ENCODE measurements around the gene SETD1A.

The SETD1A gene

DNA sequence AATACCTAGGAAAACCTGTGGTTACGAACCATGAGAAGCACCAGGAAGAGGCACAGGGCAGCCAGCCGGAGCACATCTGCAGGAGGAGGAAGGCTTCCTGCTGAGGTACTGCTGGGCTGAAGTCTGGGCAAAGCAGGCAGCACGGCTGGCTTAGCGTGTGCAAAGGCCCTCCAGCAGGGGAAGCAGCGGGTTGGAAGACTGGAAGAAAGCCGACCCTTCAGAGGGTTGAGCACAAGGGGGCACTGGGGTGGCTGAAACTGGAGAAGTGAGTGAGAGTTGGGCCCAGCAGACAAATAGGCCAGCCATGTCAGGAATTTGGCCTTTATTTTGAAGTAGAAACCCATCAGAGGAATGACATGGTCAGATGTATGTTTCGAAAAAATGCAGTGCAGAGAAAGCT, 15.3 kb downstream of the SETD1A start:
- no peak for DNase-seq (ENCODE audit: low read depth in 1 of 2, low spot score in 1 of 2)
- no peak overlapping the region for H3K4me3 ChIP-seq (replicated peaks; ENCODE audit: insufficient read depth, low read length)
- no peak for TF ChIP-seq POLR2AphosphoS5 (IDR thresholded peaks at IDR 0.05; ENCODE audit: low read depth)
- TF ChIP-seq, protein P1, sequence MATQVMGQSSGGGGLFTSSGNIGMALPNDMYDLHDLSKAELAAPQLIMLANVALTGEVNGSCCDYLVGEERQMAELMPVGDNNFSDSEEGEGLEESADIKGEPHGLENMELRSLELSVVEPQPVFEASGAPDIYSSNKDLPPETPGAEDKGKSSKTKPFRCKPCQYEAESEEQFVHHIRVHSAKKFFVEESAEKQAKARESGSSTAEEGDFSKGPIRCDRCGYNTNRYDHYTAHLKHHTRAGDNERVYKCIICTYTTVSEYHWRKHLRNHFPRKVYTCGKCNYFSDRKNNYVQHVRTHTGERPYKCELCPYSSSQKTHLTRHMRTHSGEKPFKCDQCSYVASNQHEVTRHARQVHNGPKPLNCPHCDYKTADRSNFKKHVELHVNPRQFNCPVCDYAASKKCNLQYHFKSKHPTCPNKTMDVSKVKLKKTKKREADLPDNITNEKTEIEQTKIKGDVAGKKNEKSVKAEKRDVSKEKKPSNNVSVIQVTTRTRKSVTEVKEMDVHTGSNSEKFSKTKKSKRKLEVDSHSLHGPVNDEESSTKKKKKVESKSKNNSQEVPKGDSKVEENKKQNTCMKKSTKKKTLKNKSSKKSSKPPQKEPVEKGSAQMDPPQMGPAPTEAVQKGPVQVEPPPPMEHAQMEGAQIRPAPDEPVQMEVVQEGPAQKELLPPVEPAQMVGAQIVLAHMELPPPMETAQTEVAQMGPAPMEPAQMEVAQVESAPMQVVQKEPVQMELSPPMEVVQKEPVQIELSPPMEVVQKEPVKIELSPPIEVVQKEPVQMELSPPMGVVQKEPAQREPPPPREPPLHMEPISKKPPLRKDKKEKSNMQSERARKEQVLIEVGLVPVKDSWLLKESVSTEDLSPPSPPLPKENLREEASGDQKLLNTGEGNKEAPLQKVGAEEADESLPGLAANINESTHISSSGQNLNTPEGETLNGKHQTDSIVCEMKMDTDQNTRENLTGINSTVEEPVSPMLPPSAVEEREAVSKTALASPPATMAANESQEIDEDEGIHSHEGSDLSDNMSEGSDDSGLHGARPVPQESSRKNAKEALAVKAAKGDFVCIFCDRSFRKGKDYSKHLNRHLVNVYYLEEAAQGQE (IDR thresholded peaks at IDR 0.05; ENCODE audit: insufficient replicate concordance, low read depth), result no peak
- TF ChIP-seq, protein P2, sequence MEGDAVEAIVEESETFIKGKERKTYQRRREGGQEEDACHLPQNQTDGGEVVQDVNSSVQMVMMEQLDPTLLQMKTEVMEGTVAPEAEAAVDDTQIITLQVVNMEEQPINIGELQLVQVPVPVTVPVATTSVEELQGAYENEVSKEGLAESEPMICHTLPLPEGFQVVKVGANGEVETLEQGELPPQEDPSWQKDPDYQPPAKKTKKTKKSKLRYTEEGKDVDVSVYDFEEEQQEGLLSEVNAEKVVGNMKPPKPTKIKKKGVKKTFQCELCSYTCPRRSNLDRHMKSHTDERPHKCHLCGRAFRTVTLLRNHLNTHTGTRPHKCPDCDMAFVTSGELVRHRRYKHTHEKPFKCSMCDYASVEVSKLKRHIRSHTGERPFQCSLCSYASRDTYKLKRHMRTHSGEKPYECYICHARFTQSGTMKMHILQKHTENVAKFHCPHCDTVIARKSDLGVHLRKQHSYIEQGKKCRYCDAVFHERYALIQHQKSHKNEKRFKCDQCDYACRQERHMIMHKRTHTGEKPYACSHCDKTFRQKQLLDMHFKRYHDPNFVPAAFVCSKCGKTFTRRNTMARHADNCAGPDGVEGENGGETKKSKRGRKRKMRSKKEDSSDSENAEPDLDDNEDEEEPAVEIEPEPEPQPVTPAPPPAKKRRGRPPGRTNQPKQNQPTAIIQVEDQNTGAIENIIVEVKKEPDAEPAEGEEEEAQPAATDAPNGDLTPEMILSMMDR (IDR thresholded peaks at IDR 0.05; ENCODE audit: insufficient read depth, low read length), result no peak
- no peak for TF ChIP-seq SPI1 (IDR thresholded peaks at IDR 0.05; ENCODE audit: borderline replicate concordance, low read depth)
- no peak for TF ChIP-seq GABPA (IDR thresholded peaks at IDR 0.05; ENCODE audit: low read depth)
- no peak overlapping the region for H3K27ac ChIP-seq (replicated peaks)
- no peaks in the 10 kb centered on the region for H3K27me3 ChIP-seq (ENCODE audit: insufficient read depth, poor library complexity, severe bottlenecking)

DNA sequence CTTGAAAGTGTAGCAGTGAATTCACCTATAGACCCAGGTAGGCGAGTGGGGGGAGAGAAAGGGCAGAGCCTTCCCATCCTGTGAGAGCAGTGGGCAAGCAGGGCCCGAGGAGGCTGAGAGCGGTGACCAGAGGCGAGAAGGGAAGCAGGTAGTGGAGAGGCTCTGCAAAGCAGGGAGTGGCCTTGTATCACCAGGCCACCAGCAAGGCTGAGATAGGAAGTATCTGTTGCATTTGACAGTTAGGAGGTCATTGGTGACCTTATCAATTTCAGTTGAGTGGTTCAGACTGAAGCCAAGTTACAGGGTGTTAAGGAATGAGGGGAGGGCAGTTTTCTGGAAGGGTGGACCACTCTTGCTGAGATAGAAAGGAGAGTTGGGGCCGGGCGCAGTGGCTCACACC, 16.8 kb downstream of the SETD1A start:
- H3K27ac ChIP-seq (replicated peaks), result no peak overlapping the region
- H3K4me3 ChIP-seq (replicated peaks; ENCODE audit: insufficient read depth, low read length), result no peak overlapping the region
- no peaks in the 10 kb centered on the region for H3K27me3 ChIP-seq (ENCODE audit: insufficient read depth, poor library complexity, severe bottlenecking)
- no peak for TF ChIP-seq SPI1 (IDR thresholded peaks at IDR 0.05; ENCODE audit: borderline replicate concordance, low read depth)
- 0 out of 2 replicates have a peak, but pooled peaks have one; percentile 17 for TF ChIP-seq POLR2AphosphoS5 (IDR thresholded peaks at IDR 0.05; ENCODE audit: low read depth)
- DNase-seq (ENCODE audit: low read depth in 1 of 2, low spot score in 1 of 2), result no peak

DNA sequence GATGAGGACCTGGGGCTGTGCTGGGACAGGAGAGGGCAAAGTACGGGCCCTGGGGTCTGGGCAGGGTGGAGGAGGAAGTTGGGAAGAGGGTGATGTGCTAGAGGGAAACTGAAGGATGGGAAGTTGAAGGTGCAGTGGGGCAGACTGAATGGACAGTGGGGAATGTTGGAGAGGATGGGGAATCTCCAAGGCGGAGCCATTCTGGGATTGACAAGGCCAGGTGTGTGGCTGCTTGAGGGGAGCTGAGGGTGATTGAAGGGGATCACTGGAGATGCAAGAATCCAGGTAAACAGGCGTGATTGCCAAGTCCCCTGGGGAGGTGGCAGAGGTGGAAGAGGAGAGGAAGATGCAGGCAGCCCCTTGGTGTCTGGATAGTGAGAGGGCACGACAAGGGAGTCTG, 18.9 kb downstream of the SETD1A start:
- Histone ChIP-seq H3K4me3 (replicated peaks; ENCODE audit: insufficient read depth, low read length) (no peak overlapping the region), H3K27ac (replicated peaks) (no peak overlapping the region), H3K27me3 (ENCODE audit: insufficient read depth, poor library complexity, severe bottlenecking) (no peaks in the 10 kb centered on the region)
- TF ChIP-seq, protein P2 (IDR thresholded peaks at IDR 0.05; ENCODE audit: insufficient read depth, low read length), result no peak
- no peak for TF ChIP-seq POLR2AphosphoS5 (IDR thresholded peaks at IDR 0.05; ENCODE audit: low read depth)
- no peak for TF ChIP-seq GABPA (IDR thresholded peaks at IDR 0.05; ENCODE audit: low read depth)
- TF ChIP-seq, protein P1 (IDR thresholded peaks at IDR 0.05; ENCODE audit: insufficient replicate concordance, low read depth), result no peak
- no peak for TF ChIP-seq SPI1 (IDR thresholded peaks at IDR 0.05; ENCODE audit: borderline replicate concordance, low read depth)
- DNase-seq (ENCODE audit: low read depth in 1 of 2, low spot score in 1 of 2), result no peak

DNA sequence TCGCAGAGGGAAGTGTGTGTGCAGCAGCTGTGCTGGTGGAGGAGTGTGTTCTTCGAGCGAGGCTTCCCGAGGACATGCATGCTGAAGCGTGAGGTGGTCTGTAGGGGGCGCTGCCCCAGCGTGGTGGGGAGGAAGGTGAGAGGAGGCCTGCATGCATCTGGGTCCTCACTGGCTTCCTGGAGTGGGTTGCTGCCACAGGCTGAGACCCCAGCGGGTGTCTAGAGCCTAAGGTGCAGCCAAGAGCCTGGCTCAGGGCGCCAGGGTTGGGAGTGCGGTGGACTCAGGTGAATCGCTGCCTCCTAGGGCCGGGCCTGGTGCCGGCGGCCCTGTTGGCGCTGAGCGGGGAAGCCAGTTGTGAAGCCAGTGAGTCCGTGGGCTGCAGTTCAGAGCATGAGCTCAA, 19.9 kb downstream of the SETD1A start:
- Histone ChIP-seq H3K27ac (replicated peaks) (no peak overlapping the region), H3K27me3 (ENCODE audit: insufficient read depth, poor library complexity, severe bottlenecking) (no peaks in the 10 kb centered on the region), H3K4me3 (replicated peaks; ENCODE audit: insufficient read depth, low read length) (no peak overlapping the region)
- no peak for DNase-seq (ENCODE audit: low read depth in 1 of 2, low spot score in 1 of 2)
- TF ChIP-seq, protein P2 (IDR thresholded peaks at IDR 0.05; ENCODE audit: insufficient read depth, low read length), result peak; percentile 1
- TF ChIP-seq SPI1 (IDR thresholded peaks at IDR 0.05; ENCODE audit: borderline replicate concordance, low read depth) (no peak), GABPA (IDR thresholded peaks at IDR 0.05; ENCODE audit: low read depth) (no peak), POLR2AphosphoS5 (IDR thresholded peaks at IDR 0.05; ENCODE audit: low read depth) (no peak)
- TF ChIP-seq, protein P1 (IDR thresholded peaks at IDR 0.05; ENCODE audit: insufficient replicate concordance, low read depth), result no peak
